SIG-M5 (cell line): ENCODE data around the gene IL23R.

Experiments used
- DNase-seq: peaks from one replicate; lab custom pipeline; 2025; lab: John Stamatoyannopoulos, UW

Gene IL23R

GRCh38 chr1:67300561-67300960 lies 134.3 kb downstream of the IL23R start:
- DNase-seq = no peak

DNA sequence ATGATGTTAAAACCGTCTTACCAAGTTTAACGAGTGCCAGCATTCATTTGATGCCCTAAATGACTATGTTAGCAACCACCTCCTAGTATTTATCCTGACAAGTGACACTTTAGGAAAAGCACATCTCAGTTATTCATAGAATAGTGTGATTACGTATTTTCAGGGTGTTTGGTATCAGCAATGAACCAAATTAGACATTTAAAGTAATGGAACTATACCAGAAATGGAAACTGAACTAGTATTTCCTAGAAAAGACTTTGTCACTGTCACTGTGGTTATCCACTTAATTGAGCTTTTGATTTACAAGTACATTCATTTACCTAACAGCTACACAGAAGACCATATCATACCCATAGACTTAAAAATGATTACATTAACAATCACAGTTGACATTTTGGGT lies 137.8 kb downstream of the IL23R start:
- no peak for DNase-seq

DNA sequence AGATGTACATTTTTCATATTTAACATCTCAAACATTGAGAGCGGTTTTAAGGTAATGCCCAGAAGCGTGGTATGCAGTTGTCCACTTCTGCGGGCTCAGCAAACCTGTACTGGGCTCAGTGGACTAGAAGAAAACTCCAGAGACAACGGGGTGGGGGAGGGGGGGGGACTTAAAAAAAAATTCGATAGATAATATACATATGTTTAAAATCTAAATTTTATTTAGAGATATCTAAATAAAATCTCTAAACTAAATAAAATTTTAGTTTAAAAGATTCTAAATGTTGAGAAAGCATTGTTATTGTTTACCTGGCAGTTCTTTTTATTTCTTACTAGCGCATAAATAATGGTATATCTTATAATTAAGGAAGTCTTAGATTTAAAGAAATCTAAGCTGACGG lies 140.3 kb downstream of the IL23R start:
- no peak for DNase-seq

DNA sequence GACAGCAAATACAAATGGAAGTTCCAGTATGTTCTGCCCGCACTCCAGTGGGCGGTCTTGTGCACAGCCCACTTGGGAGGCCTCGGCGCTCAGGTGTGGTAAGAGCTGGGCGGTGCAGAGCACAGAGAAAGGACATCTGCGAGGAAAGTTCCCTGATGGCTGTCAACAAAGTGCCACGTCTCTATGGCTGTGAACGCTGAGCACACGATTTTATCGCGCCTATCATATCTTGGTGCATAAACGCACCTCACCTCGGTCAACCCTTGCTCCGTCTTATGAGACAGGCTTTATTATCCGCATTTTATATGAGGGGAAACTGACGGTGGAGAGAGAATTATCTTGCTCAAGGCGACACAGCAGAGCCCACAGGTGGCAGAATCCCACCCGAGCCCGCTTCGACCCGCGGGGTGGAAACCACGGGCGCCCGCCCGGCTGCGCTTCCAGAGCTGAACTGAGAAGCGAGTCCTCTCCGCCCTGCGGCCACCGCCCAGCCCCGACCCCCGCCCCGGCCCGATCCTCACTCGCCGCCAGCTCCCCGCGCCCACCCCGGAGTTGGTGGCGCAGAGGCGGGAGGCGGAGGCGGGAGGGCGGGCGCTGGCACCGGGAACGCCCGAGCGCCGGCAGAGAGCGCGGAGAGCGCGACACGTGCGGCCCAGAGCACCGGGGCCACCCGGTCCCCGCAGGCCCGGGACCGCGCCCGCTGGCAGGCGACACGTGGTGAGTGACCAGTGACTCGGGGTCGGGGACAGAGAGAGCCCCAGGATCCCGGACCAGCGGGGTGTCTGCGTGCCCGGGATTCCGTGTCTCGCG lies 141.2 kb downstream of the IL23R start, which contains the start of gene IL12RB2:
IL12RB2 (plus strand) TSS at position 623 of the 810 bp plus-strand sequence. CDS start 12,496 bp downstream, outside the sequence.
- no peak for DNase-seq

DNA sequence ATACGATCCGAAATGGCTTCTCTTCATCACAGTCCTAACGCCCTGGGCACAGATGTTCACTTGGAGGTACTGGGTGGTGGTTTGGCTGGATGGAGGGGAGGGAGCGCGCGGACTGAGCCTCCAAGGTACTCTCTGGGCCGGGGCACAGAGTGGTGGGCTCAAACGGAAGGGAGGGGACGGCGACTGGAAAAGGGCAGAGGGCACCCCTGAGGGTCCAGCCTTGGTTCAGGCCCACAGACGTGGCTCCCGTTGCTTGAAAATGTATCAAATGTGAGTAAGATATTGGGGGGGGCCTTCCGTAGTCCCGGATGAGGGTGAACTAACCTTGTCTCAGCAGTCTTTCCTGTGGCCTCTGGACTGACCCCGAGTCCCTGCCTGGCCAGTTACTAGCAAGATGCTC lies 141.9 kb downstream of the IL23R start:
- DNase-seq = no peak
